HEK293 (cell line): Measurements from ENCODE around the gene BICC1.

Source experiments
- CTCF ChIA-PET: fragments of 350-600 bp; formaldehyde crosslinking; extraction: SDS; loops from one replicate; lab custom pipeline; 2021; ENCODE audit warnings: antibody characterized with exemption; lab: Yijun Ruan, JAX
- POLR2A ChIA-PET: fragments of 300-600 bp; formaldehyde crosslinking; extraction: SDS; loops from one replicate; lab custom pipeline; 2020; ENCODE audit warnings: antibody characterized with exemption, inconsistent platforms; lab: Yijun Ruan, JAX
- H3K27ac ChIP-seq: fragments of 200-500 bp; sonication (Bioruptor generic); 2 replicates; pipeline ENCODE4 v1.5.1; 2014; ENCODE audit warnings: low read depth, low read length, control low read depth, inconsistent platforms; ENCODE audit errors: extremely low read depth
- H3K36me3 ChIP-seq, 2 experiments: fragments of 200-500 bp in 1 of 2; sonication (Bioruptor generic) in 1 of 2; 1 replicate in 1 of 2; 2 replicates in 1 of 2; pipeline ENCODE4 v1.5.1; 2014 to 2017; ENCODE audit warnings: inconsistent platforms in 2 of 2, low read length in 2 of 2; ENCODE audit not compliant: control insufficient read depth in 2 of 2, insufficient read depth in 1 of 2
- H3K4me1 ChIP-seq: fragments of 200-500 bp; sonication (Bioruptor generic); 2 replicates; pipeline ENCODE4 v1.5.1; 2014; ENCODE audit warnings: mild to moderate bottlenecking, low read length, inconsistent platforms; ENCODE audit not compliant: control insufficient read depth, insufficient read depth
- H3K4me3 ChIP-seq: 2 replicates; pipeline ENCODE4 v1.5.1; 2011; ENCODE audit warnings: low read depth, mild to moderate bottlenecking, control low read depth, low read length, moderate library complexity
- H3K9me3 ChIP-seq: fragments of 200-500 bp; sonication (Bioruptor generic); 2 replicates; pipeline ENCODE4 v1.5.1; 2014; ENCODE audit warnings: low read depth, low read length, inconsistent platforms; ENCODE audit not compliant: control insufficient read depth, insufficient read depth
- GLI2 ChIP-seq: fragments of 450-650 bp; formaldehyde crosslinking; IDR thresholded peaks from 2 replicates; pipeline ENCODE4; 2017; ENCODE audit warnings: missing biosample characterization, missing genetic modification characterization, low read depth, borderline replicate concordance
- ZNF792 ChIP-seq: fragments of 450-650 bp; formaldehyde crosslinking; IDR thresholded peaks from 2 replicates; pipeline ENCODE4 v1.5.1; 2016; ENCODE audit warnings: missing biosample characterization, missing genetic modification characterization
- TF ChIP-seq, protein P1 (sequence below): fragments of 450-650 bp; formaldehyde crosslinking; IDR thresholded peaks from 2 replicates; pipeline ENCODE4 v1.5.1; 2016; ENCODE audit warnings: missing biosample characterization, missing genetic modification characterization
- TF ChIP-seq, protein P2 (sequence below): fragments of 450-650 bp; formaldehyde crosslinking; IDR thresholded peaks from 2 replicates; pipeline ENCODE4 v1.5.1; 2017; ENCODE audit warnings: missing biosample characterization, missing genetic modification characterization

The BICC1 gene

DNA sequence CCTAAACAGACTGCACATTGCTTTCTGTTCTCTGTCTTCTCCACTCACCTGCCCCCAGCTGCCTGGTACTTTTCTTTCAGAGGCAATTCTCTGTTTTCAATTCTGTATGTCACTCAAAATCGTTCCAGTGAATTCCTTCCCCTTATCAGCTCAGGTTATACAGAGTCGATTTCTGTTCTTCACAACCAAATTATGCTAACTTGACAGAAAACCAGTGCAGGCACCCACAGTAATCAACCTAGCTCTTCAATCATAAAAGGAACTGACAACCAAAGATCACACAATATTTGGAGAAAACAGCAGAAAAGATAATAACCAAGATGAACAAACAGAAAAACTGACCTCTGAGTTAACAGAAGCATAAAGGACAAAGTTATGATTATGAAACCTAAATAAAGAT is 360.5 kb downstream of the BICC1 start:
- Histone ChIP-seq H3K36me3 (no peaks in the 10 kb centered on the region), H3K9me3 (no peaks in the 10 kb centered on the region), H3K4me3 (no peak overlapping the region), H3K4me1 (no peaks in the 10 kb centered on the region), H3K27ac (no peak overlapping the region)
- ChIA-PET POLR2A (no interaction called here), CTCF (interaction anchor here (0.6 to 0.7 kb wide), 2 partner anchors 464 to 1035 kb away, joined by 3 read pairs; no protein-coding TSS in a partner anchor)
- no peak for TF ChIP-seq GLI2 (tag by site-specific recombination)
- TF ChIP-seq, protein P1, sequence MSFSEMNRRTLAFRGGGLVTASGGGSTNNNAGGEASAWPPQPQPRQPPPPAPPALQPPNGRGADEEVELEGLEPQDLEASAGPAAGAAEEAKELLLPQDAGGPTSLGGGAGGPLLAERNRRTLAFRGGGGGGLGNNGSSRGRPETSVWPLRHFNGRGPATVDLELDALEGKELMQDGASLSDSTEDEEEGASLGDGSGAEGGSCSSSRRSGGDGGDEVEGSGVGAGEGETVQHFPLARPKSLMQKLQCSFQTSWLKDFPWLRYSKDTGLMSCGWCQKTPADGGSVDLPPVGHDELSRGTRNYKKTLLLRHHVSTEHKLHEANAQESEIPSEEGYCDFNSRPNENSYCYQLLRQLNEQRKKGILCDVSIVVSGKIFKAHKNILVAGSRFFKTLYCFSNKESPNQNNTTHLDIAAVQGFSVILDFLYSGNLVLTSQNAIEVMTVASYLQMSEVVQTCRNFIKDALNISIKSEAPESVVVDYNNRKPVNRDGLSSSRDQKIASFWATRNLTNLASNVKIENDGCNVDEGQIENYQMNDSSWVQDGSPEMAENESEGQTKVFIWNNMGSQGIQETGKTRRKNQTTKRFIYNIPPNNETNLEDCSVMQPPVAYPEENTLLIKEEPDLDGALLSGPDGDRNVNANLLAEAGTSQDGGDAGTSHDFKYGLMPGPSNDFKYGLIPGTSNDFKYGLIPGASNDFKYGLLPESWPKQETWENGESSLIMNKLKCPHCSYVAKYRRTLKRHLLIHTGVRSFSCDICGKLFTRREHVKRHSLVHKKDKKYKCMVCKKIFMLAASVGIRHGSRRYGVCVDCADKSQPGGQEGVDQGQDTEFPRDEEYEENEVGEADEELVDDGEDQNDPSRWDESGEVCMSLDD (tag by site-specific recombination), result no peak
- no peak for TF ChIP-seq ZNF792 (tag by site-specific recombination)
- TF ChIP-seq, protein P2, sequence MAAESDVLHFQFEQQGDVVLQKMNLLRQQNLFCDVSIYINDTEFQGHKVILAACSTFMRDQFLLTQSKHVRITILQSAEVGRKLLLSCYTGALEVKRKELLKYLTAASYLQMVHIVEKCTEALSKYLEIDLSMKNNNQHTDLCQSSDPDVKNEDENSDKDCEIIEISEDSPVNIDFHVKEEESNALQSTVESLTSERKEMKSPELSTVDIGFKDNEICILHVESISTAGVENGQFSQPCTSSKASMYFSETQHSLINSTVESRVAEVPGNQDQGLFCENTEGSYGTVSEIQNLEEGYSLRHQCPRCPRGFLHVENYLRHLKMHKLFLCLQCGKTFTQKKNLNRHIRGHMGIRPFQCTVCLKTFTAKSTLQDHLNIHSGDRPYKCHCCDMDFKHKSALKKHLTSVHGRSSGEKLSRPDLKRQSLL (tag by site-specific recombination), result no peak
